GM21381 (cell line): ENCODE measurements around the gene JAZF1.
A peak's percentile ranks its signal among the peaks of the same experiment; 100 is the strongest.
"Not testable (repeated sequence)": the region's sequence is repeated elsewhere in the genome, so short reads cannot be mapped to it uniquely, and the experiment has no call there.

ENCODE experiments used
- ATAC-seq: cut with Tn5 transposase; IDR thresholded peaks from one replicate; pipeline ENCODE4 v1.9.1; 2021; ENCODE audit warnings: mild to moderate bottlenecking, moderate library complexity; ENCODE audit not compliant: unreplicated experiment

Gene JAZF1

GRCh38 chr7:27922389-27922788, 258.2 kb downstream of the JAZF1 start:
- ATAC-seq: not testable (repeated sequence)

- no peak for ATAC-seq
These were observed 259.3 kb downstream of the JAZF1 start for GRCh38 chr7:27921081-27921836.

GRCh38 chr7:27920281-27920946, 260.2 kb downstream of the JAZF1 start:
- no peak for ATAC-seq

- ATAC-seq: no peak
These were observed 262.1 kb downstream of the JAZF1 start for GRCh38 chr7:27918503-27918902.

GRCh38 chr7:27917774-27918314, 262.8 kb downstream of the JAZF1 start:
- no peak for ATAC-seq

GRCh38 chr7:27917119-27917518, 263.5 kb downstream of the JAZF1 start:
- no peak for ATAC-seq

- ATAC-seq: no peak
These were observed 264.2 kb downstream of the JAZF1 start for GRCh38 chr7:27916372-27916771.

GRCh38 chr7:27914409-27914808, 266.2 kb downstream of the JAZF1 start:
- no peak for ATAC-seq

GRCh38 chr7:27912751-27913150, 267.8 kb downstream of the JAZF1 start:
- ATAC-seq: no peak

- ATAC-seq: no peak
These were observed 268.7 kb downstream of the JAZF1 start for GRCh38 chr7:27911920-27912319.

- no peak for ATAC-seq
These were observed 270.3 kb downstream of the JAZF1 start for GRCh38 chr7:27910326-27910725.

GRCh38 chr7:27908534-27909165, 271.9 kb downstream of the JAZF1 start:
- ATAC-seq: no peak

GRCh38 chr7:27906385-27907091, 274.1 kb downstream of the JAZF1 start:
- no peak for ATAC-seq

- no peak for ATAC-seq
These were observed 274.6 kb downstream of the JAZF1 start for GRCh38 chr7:27905951-27906350.

GRCh38 chr7:27901028-27901760, 279.4 kb downstream of the JAZF1 start:
- ATAC-seq: peak; percentile 80

GRCh38 chr7:27900006-27900405, 280.6 kb downstream of the JAZF1 start:
- no peak for ATAC-seq

GRCh38 chr7:27899601-27900000, 281.0 kb downstream of the JAZF1 start:
- ATAC-seq: no peak

- ATAC-seq: no peak
These were observed 283.2 kb downstream of the JAZF1 start for GRCh38 chr7:27897441-27897847.

GRCh38 chr7:27897001-27897400, 283.6 kb downstream of the JAZF1 start:
- no peak for ATAC-seq

GRCh38 chr7:27895551-27895950, 285.0 kb downstream of the JAZF1 start:
- ATAC-seq: no peak
